SK-N-SH treated with all-trans-retinoic acid at 6 μM for 48 hours (cell line): ENCODE measurements around the gene FICD.
A peak's percentile ranks its signal among the peaks of the same experiment; 100 is the strongest.

Experiments
- ATAC-seq: fragments of 200-7000 bp; cut with Tn5 transposase; 3 replicates; pipeline ENCODE4 v1.9.1; 2020; ENCODE audit warnings: mild to moderate bottlenecking, moderate library complexity
- BACH2 ChIP-seq: fragments of 250-450 bp; sonication (Bioruptor Pico); IDR thresholded peaks from 2 replicates; pipeline ENCODE4 v1.9.0; 2021; ENCODE audit warnings: mild to moderate bottlenecking, borderline replicate concordance
- CSDC2 ChIP-seq: fragments of 250-450 bp; sonication (Bioruptor Pico); IDR thresholded peaks from 2 replicates; pipeline ENCODE4 v1.5.0; 2020; ENCODE audit warnings: mild to moderate bottlenecking, moderate library complexity
- ESRRG ChIP-seq: fragments of 250-450 bp; sonication (Bioruptor Pico); IDR thresholded peaks from 2 replicates; pipeline ENCODE4 v1.6.1; 2021; ENCODE audit warnings: mild to moderate bottlenecking
- GLIS3 ChIP-seq: fragments of 250-450 bp; sonication (Bioruptor Pico); IDR thresholded peaks from 2 replicates; pipeline ENCODE4 v1.5.0; 2020; ENCODE audit warnings: mild to moderate bottlenecking, moderate library complexity
- ISL1 ChIP-seq: fragments of 250-450 bp; sonication (Bioruptor Pico); IDR thresholded peaks from 2 replicates; pipeline ENCODE4 v2.1.2; 2022; ENCODE audit warnings: mild to moderate bottlenecking, moderate library complexity
- OSR1 ChIP-seq: fragments of 250-450 bp; sonication (Bioruptor Pico); IDR thresholded peaks from 2 replicates; pipeline ENCODE4 v1.8.0; 2022; ENCODE audit warnings: moderate library complexity, mild to moderate bottlenecking, inconsistent platforms
- POU6F1 ChIP-seq: fragments of 250-450 bp; sonication (Bioruptor Pico); IDR thresholded peaks from 2 replicates; pipeline ENCODE4 v1.8.0; 2021; ENCODE audit warnings: low read depth, mild to moderate bottlenecking, moderate library complexity, borderline replicate concordance
- PPARA ChIP-seq: fragments of 250-450 bp; sonication (Bioruptor Pico); IDR thresholded peaks from 2 replicates; pipeline ENCODE4 v1.5.0; 2020; ENCODE audit warnings: mild to moderate bottlenecking, borderline replicate concordance
- RARB ChIP-seq: fragments of 250-450 bp; sonication (Bioruptor Pico); IDR thresholded peaks from 2 replicates; pipeline ENCODE4 v1.8.0; 2021; ENCODE audit warnings: mild to moderate bottlenecking, moderate library complexity
- SNAI2 ChIP-seq: fragments of 250-450 bp; sonication (Bioruptor Pico); IDR thresholded peaks from 2 replicates; pipeline ENCODE4 v1.5.0; 2020; ENCODE audit warnings: mild to moderate bottlenecking, moderate library complexity
- TCF4 ChIP-seq: fragments of 250-450 bp; sonication (Bioruptor Pico); IDR thresholded peaks from 2 replicates; pipeline ENCODE4 v1.8.0; 2021; ENCODE audit warnings: mild to moderate bottlenecking, moderate library complexity, borderline replicate concordance
- TOX ChIP-seq: fragments of 250-450 bp; sonication (Bioruptor Pico); IDR thresholded peaks from 2 replicates; pipeline ENCODE4 v1.8.0; 2021; ENCODE audit warnings: mild to moderate bottlenecking, moderate library complexity, borderline replicate concordance
- ZC3H10 ChIP-seq: fragments of 250-450 bp; sonication (Bioruptor Pico); IDR thresholded peaks from 2 replicates; pipeline ENCODE4 v1.5.1; 2021; ENCODE audit warnings: mild to moderate bottlenecking, moderate library complexity
- ZFP3 ChIP-seq: fragments of 250-450 bp; sonication (Bioruptor Pico); IDR thresholded peaks from 2 replicates; pipeline ENCODE4 v1.5.0; 2020; ENCODE audit warnings: mild to moderate bottlenecking, moderate library complexity
- ZFP30 ChIP-seq: fragments of 450-650 bp; formaldehyde crosslinking; IDR thresholded peaks from 2 replicates; pipeline ENCODE4 v1.5.0; 2022; ENCODE audit warnings: mild to moderate bottlenecking, moderate library complexity
- ZNF565 ChIP-seq: fragments of 450-650 bp; formaldehyde crosslinking; conservative IDR thresholded peaks from 2 replicates; pipeline ENCODE4 v1.5.0; 2020; ENCODE audit warnings: low read depth, mild to moderate bottlenecking, moderate library complexity
- ZNF70 ChIP-seq: fragments of 450-650 bp; formaldehyde crosslinking; IDR thresholded peaks from 2 replicates; pipeline ENCODE4 v1.5.0; 2020; ENCODE audit warnings: mild to moderate bottlenecking, moderate library complexity
- ZNF8 ChIP-seq: fragments of 450-650 bp; formaldehyde crosslinking; IDR thresholded peaks from 2 replicates; pipeline ENCODE4 v1.5.0; 2020; ENCODE audit warnings: mild to moderate bottlenecking, moderate library complexity
- TF ChIP-seq, protein P1 (sequence below): fragments of 250-450 bp; sonication (Bioruptor Pico); IDR thresholded peaks from 2 replicates; pipeline ENCODE4 v1.5.1; 2021; ENCODE audit warnings: mild to moderate bottlenecking, moderate library complexity
- TF ChIP-seq, protein P2 (sequence below): fragments of 250-450 bp; sonication (Bioruptor Pico); IDR thresholded peaks from 2 replicates; pipeline ENCODE4 v1.5.0; 2020; ENCODE audit warnings: mild to moderate bottlenecking, moderate library complexity

FICD gene

DNA sequence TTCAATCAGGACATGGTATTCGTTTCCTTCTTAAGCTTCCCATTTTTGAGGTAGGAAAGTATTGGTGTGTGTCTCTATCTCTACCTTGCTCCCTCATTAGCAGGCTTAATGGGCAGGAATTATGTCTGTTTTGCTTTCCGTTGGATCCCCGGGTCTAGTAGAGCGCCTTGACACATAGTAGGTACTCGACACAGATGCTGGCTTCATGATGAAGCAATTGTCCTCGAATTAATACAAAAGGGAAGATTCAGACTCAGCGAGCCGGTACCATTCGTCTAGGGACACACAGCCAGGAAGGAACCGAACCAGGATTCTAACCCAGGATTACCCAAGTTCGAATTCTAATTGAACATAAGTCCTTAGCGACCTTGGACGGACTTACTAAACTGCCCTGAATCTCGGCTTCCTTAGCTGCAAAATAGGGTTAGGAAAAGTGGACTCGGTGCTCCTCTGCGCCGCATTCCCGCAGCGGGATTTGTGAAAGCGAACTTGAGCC, 46.8 kb downstream of the FICD start:
- no peak; the same call in 2 of the 3 replicates for ATAC-seq
- TF ChIP-seq ZNF8 (CRISPR knock-in tag) (no peak), ISL1 (CRISPR knock-in tag) (peak; percentile 8; the same call in 1 of the 2 replicates), GLIS3 (CRISPR knock-in tag) (0 out of 2 replicates have a peak, but pooled peaks have one; percentile 30)

- TF ChIP-seq ESRRG (no peak), PPARA (no peak), OSR1 (no peak), TOX (CRISPR knock-in tag) (no peak), ZC3H10 (no peak), ZNF70 (CRISPR knock-in tag) (no peak), ZFP30 (CRISPR knock-in tag) (no peak), ISL1 (CRISPR knock-in tag) (no peak), GLIS3 (CRISPR knock-in tag) (no peak), TCF4 (no peak), SNAI2 (CRISPR knock-in tag) (no peak), RARB (CRISPR knock-in tag) (no peak)
- TF ChIP-seq, protein P1, sequence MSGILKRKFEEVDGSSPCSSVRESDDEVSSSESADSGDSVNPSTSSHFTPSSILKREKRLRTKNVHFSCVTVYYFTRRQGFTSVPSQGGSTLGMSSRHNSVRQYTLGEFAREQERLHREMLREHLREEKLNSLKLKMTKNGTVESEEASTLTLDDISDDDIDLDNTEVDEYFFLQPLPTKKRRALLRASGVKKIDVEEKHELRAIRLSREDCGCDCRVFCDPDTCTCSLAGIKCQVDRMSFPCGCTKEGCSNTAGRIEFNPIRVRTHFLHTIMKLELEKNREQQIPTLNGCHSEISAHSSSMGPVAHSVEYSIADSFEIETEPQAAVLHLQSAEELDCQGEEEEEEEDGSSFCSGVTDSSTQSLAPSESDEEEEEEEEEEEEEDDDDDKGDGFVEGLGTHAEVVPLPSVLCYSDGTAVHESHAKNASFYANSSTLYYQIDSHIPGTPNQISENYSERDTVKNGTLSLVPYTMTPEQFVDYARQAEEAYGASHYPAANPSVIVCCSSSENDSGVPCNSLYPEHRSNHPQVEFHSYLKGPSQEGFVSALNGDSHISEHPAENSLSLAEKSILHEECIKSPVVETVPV (CRISPR knock-in tag): no peak
- peak; percentile 81 for ATAC-seq
Measured at GRCh38 chr12:108562348-108563135, 47.5 kb downstream of the FICD start, which contains the start of gene ISCU. ISCU (plus strand) TSS chr12:108562596; CDS start chr12:108562623, 27 bp downstream.

GRCh38 chr12:108563136-108563803, 48.2 kb downstream of the FICD start:
- peak; percentile 65 for ATAC-seq
- TF ChIP-seq SNAI2 (CRISPR knock-in tag) (no peak), ZNF8 (CRISPR knock-in tag) (no peak), CSDC2 (CRISPR knock-in tag) (no peak), BACH2 (CRISPR knock-in tag) (no peak), RARB (CRISPR knock-in tag) (no peak), TOX (CRISPR knock-in tag) (no peak), OSR1 (no peak), ZFP3 (CRISPR knock-in tag) (no peak), ZFP30 (CRISPR knock-in tag) (no peak), PPARA (no peak), GLIS3 (CRISPR knock-in tag) (no peak)

DNA sequence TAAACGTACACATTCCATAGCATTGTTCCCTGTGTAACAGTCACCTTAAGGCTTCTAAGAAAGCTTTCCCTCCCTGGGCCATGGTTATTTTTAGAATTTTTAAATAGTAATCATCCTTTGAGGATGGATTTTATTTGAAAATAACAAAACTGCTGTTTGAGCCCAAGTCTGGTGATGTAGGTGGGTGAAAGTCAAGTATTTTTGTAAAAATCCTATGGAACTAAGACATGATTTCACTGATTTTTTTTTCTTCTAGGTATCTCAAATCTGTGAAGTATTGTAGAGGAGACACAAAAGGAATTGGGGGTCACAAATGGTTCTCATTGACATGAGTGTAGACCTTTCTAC, 48.7 kb downstream of the FICD start:
- no peak for TF ChIP-seq GLIS3 (CRISPR knock-in tag)
- no peak for TF ChIP-seq SNAI2 (CRISPR knock-in tag)
- no peak for TF ChIP-seq OSR1
- TF ChIP-seq TOX (CRISPR knock-in tag): no peak
- TF ChIP-seq, protein P2, sequence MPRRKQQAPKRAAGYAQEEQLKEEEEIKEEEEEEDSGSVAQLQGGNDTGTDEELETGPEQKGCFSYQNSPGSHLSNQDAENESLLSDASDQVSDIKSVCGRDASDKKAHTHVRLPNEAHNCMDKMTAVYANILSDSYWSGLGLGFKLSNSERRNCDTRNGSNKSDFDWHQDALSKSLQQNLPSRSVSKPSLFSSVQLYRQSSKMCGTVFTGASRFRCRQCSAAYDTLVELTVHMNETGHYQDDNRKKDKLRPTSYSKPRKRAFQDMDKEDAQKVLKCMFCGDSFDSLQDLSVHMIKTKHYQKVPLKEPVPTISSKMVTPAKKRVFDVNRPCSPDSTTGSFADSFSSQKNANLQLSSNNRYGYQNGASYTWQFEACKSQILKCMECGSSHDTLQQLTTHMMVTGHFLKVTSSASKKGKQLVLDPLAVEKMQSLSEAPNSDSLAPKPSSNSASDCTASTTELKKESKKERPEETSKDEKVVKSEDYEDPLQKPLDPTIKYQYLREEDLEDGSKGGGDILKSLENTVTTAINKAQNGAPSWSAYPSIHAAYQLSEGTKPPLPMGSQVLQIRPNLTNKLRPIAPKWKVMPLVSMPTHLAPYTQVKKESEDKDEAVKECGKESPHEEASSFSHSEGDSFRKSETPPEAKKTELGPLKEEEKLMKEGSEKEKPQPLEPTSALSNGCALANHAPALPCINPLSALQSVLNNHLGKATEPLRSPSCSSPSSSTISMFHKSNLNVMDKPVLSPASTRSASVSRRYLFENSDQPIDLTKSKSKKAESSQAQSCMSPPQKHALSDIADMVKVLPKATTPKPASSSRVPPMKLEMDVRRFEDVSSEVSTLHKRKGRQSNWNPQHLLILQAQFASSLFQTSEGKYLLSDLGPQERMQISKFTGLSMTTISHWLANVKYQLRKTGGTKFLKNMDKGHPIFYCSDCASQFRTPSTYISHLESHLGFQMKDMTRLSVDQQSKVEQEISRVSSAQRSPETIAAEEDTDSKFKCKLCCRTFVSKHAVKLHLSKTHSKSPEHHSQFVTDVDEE (CRISPR knock-in tag): no peak
- TF ChIP-seq CSDC2 (CRISPR knock-in tag): no peak
- TF ChIP-seq ESRRG: no peak
- TF ChIP-seq BACH2 (CRISPR knock-in tag): no peak
- TF ChIP-seq, protein P1 (CRISPR knock-in tag): no peak
- no peak for TF ChIP-seq ISL1 (CRISPR knock-in tag)
- TF ChIP-seq POU6F1 (CRISPR knock-in tag): no peak
- TF ChIP-seq ZNF565: no peak
- no peak for TF ChIP-seq ZFP30 (CRISPR knock-in tag)
- TF ChIP-seq ZNF70 (CRISPR knock-in tag): no peak
- TF ChIP-seq ZC3H10: no peak
- no peak for TF ChIP-seq ZNF8 (CRISPR knock-in tag)
- no peak for TF ChIP-seq TCF4
- no peak for ATAC-seq
